DND-41 (cell line): ENCODE measurements around the gene NLE1.
A peak's percentile ranks its signal among the peaks of the same experiment; 100 is the strongest.

ENCODE experiments used
- ATAC-seq: fragments of 200-7000 bp; cut with Tn5 transposase; 3 replicates; pipeline ENCODE4 v1.9.1; 2021; ENCODE audit warnings: low read depth; ENCODE audit not compliant: insufficient read depth
- DNase-seq: peaks from one replicate; pipeline ENCODE4 v3.0.0-alpha.2; 2020
- H2AFZ ChIP-seq: 2 replicates; pipeline ENCODE4 v1.6.0; 2012; ENCODE audit warnings: low read depth, low read length
- H3K27ac ChIP-seq: 2 replicates; pipeline ENCODE4 v1.5.1; 2012; ENCODE audit warnings: low read length, inconsistent platforms
- H3K27me3 ChIP-seq: fragments of 200-600 bp; sonication (generic); 2 replicates; pipeline ENCODE4 v1.6.0; 2012; ENCODE audit warnings: low read length, mild to moderate bottlenecking, inconsistent platforms; ENCODE audit not compliant: insufficient read depth, poor library complexity
- H3K36me3 ChIP-seq: 2 replicates; pipeline ENCODE4 v1.5.1; 2012; ENCODE audit warnings: low read length, inconsistent platforms; ENCODE audit not compliant: insufficient read depth
- H3K4me1 ChIP-seq: 2 replicates; pipeline ENCODE4 v1.5.1; 2012; ENCODE audit warnings: mild to moderate bottlenecking, low read length; ENCODE audit not compliant: insufficient read depth
- H3K4me2 ChIP-seq: 2 replicates; pipeline ENCODE4 v1.6.0; 2012; ENCODE audit warnings: mild to moderate bottlenecking, moderate library complexity, low read length, inconsistent platforms; ENCODE audit not compliant: insufficient read depth
- H3K4me3 ChIP-seq, 2 experiments: fragments of 200-600 bp in 1 of 2; shearing (Covaris generic) in 1 of 2; 2 replicates each; pipeline ENCODE4 v1.5.1; 2012 to 2016; ENCODE audit warnings: inconsistent platforms in 2 of 2, low read length in 2 of 2, mild to moderate bottlenecking in 2 of 2, low read depth in 1 of 2, moderate library complexity in 1 of 2
- H3K79me2 ChIP-seq: 2 replicates; pipeline ENCODE4 v1.6.0; 2012; ENCODE audit warnings: low read length, inconsistent platforms; ENCODE audit not compliant: insufficient read depth
- H3K9ac ChIP-seq: 2 replicates; pipeline ENCODE4 v1.6.0; 2012; ENCODE audit warnings: low read depth, mild to moderate bottlenecking, inconsistent platforms, low read length, moderate library complexity
- H3K9me3 ChIP-seq: 2 replicates; pipeline ENCODE4 v1.5.1; 2012; ENCODE audit warnings: low read length, moderate library complexity, mild to moderate bottlenecking, inconsistent platforms; ENCODE audit not compliant: insufficient read depth, severe bottlenecking
- H4K20me1 ChIP-seq: 2 replicates; pipeline ENCODE4 v1.6.0; 2012; ENCODE audit warnings: low read length; ENCODE audit not compliant: insufficient read depth
- CTCF ChIP-seq: IDR thresholded peaks from 2 replicates; pipeline ENCODE4 v1.5.1; 2012; ENCODE audit warnings: borderline replicate concordance, low read length, moderate library complexity, mild to moderate bottlenecking; ENCODE audit not compliant: poor library complexity, severe bottlenecking; ENCODE audit errors: extremely low read depth
- EZH2 ChIP-seq: IDR thresholded peaks from 3 replicates; pipeline ENCODE4 v1.6.1; 2012; ENCODE audit warnings: borderline replicate concordance, low read depth, mild to moderate bottlenecking, moderate library complexity, low read length, inconsistent platforms; ENCODE audit not compliant: severe bottlenecking

The NLE1 gene

GRCh38 chr17:35160354-35161201, 18.5 kb upstream of the NLE1 start:
- Histone ChIP-seq H3K27me3 (peaks cover 2% of the 10 kb centered on the region), H3K9ac (no peak overlapping the region), H3K36me3 (no peaks in the 10 kb centered on the region), H3K27ac (no peak overlapping the region), H2AFZ (no peak overlapping the region), H4K20me1 (no peaks in the 10 kb centered on the region), H3K4me2 (no peak overlapping the region), H3K4me3 (no peak overlapping the region), H3K79me2 (no peaks in the 10 kb centered on the region), H3K4me1 (no peaks in the 10 kb centered on the region), H3K9me3 (no peaks in the 10 kb centered on the region)
- ATAC-seq (peak; percentile 22; the same call in 1 of the 3 replicates), DNase-seq (no peak)
- TF ChIP-seq EZH2, result no peak
- TF ChIP-seq CTCF, result no peak

GRCh38 chr17:35159940-35160339, 17.8 kb upstream of the NLE1 start:
- Histone ChIP-seq H3K4me1 (no peaks in the 10 kb centered on the region), H4K20me1 (no peaks in the 10 kb centered on the region), H3K79me2 (no peaks in the 10 kb centered on the region), H3K4me2 (no peak overlapping the region), H3K36me3 (no peaks in the 10 kb centered on the region), H3K4me3 (no peak overlapping the region), H2AFZ (no peak overlapping the region), H3K9me3 (no peaks in the 10 kb centered on the region), H3K9ac (no peak overlapping the region), H3K27me3 (peaks cover 2% of the 10 kb centered on the region), H3K27ac (no peak overlapping the region)
- no peak for DNase-seq
- TF ChIP-seq CTCF, result no peak
- no peak for TF ChIP-seq EZH2
- no peak for ATAC-seq

- TF ChIP-seq EZH2 (no peak), CTCF (no peak)
- H3K79me2 ChIP-seq, result no peaks in the 10 kb centered on the region
- no peak overlapping the region for H3K9ac ChIP-seq
- no peak overlapping the region for H2AFZ ChIP-seq
- no peaks in the 10 kb centered on the region for H4K20me1 ChIP-seq
- no peak for DNase-seq
- H3K27ac ChIP-seq, result no peak overlapping the region
- H3K9me3 ChIP-seq, result no peaks in the 10 kb centered on the region
- H3K36me3 ChIP-seq, result no peaks in the 10 kb centered on the region
- ATAC-seq, result no peak
- peaks cover 5% of the 10 kb centered on the region for H3K27me3 ChIP-seq
- no peaks in the 10 kb centered on the region for H3K4me1 ChIP-seq
- H3K4me3 ChIP-seq, result no peak overlapping the region
- no peak overlapping the region for H3K4me2 ChIP-seq
Measured at GRCh38 chr17:35155246-35155645, 13.1 kb upstream of the NLE1 start.
